GM10248 (cell line): ENCODE results near the gene LRRFIP2.

ENCODE experiments used
- CTCF ChIA-PET: fragments of 300-600 bp; sonication (Branson Sonifier 250); formaldehyde crosslinking; extraction: SDS; loops from one replicate; lab custom pipeline; 2021; ENCODE audit warnings: antibody characterized with exemption; lab: Yijun Ruan, JAX
- POLR2A ChIA-PET: fragments of 350-650 bp; sonication (Branson Sonifier 250); formaldehyde crosslinking; extraction: SDS; loops from one replicate; lab custom pipeline; 2020; ENCODE audit warnings: antibody characterized with exemption; lab: Yijun Ruan, JAX
- DNase-seq: peaks from one replicate; pipeline ENCODE4 v3.0.0; 2012; ENCODE audit errors: extremely low spot score
- TF ChIP-seq, protein P1 (sequence below): IDR thresholded peaks from 2 replicates; pipeline ENCODE4 v1.5.1; 2012; ENCODE audit warnings: mild to moderate bottlenecking, low read depth; ENCODE audit errors: extremely low read depth, missing control alignments, control extremely low read depth

The LRRFIP2 gene

DNA sequence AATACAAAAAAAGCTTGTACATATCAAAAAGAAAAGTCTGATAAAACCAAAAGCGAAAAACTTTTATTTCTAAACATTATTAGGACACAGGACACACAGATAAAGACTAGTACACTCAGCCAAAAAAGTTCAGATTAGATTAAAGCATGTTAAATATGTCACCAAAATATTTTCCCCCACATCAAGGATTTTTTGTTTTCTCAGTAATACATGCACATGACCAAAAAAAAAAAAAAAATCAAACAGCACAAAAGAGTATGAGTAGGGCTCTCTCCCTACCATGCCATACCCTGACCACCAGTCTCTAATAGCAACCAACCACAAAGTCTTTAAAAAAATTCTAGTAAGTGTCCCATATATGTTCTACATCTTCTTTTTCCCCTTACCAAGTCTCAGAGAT lies 77.4 kb downstream of the LRRFIP2 start:
- CTCF ChIA-PET, result interaction anchor here (0.9 to 1.7 kb wide), 3 partner anchors 8 to 47 kb away, joined by 3 to 7 read pairs (median 3); no protein-coding TSS in a partner anchor
- TF ChIP-seq, protein P1, sequence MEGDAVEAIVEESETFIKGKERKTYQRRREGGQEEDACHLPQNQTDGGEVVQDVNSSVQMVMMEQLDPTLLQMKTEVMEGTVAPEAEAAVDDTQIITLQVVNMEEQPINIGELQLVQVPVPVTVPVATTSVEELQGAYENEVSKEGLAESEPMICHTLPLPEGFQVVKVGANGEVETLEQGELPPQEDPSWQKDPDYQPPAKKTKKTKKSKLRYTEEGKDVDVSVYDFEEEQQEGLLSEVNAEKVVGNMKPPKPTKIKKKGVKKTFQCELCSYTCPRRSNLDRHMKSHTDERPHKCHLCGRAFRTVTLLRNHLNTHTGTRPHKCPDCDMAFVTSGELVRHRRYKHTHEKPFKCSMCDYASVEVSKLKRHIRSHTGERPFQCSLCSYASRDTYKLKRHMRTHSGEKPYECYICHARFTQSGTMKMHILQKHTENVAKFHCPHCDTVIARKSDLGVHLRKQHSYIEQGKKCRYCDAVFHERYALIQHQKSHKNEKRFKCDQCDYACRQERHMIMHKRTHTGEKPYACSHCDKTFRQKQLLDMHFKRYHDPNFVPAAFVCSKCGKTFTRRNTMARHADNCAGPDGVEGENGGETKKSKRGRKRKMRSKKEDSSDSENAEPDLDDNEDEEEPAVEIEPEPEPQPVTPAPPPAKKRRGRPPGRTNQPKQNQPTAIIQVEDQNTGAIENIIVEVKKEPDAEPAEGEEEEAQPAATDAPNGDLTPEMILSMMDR, result no peak
- POLR2A ChIA-PET, result no interaction called here
- DNase-seq, result no peak

DNA sequence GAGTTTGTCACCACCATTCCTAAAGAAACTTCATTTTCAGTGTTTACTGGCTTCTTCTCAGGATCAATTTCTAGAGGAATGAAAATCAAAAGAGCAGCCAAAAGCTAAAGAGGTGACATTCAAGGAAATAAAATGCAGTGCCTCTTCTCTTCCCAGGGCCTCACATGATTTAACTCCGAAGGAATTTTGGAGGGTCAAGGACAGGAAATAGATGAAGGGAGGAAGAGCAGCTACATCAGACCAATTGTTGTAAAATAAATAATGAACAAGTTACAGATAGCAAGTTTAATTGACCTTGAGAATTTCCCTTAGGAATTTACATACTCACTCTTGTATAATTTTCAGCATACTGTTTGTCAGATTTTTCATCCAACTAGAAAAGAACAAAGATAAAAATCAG lies 78.1 kb downstream of the LRRFIP2 start:
- DNase-seq, result no peak
- TF ChIP-seq, protein P1, result no peak
- ChIA-PET POLR2A (no interaction called here), CTCF (interaction anchor here (1.7 kb wide), 1 partner anchor 20 kb away, joined by 3 read pairs; no protein-coding TSS in a partner anchor)

DNA sequence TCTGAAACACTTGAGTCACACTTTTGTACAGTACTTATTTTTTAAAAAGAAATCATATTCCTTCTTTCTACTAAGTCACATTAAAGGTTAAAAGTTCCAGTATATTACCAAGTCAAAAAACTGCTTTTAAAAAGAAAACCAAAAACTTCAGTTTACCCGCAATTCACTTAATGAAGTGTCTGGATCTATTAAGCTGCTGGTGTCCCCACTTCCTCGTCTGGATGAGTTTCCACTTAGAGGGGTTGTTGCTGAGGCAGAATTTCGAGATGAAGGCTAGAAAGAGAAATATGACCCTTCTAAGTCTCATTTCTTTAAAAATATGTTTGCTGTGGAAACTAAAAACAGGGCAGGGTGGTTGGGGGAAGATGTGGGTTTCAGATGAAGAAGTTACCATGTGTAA lies 79.7 kb downstream of the LRRFIP2 start:
- DNase-seq, result no peak
- TF ChIP-seq, protein P1, result no peak
- POLR2A ChIA-PET, result no interaction called here
- CTCF ChIA-PET, result interaction anchor here (1.0 to 2.4 kb wide), 3 partner anchors 8 to 10 kb away, joined by 3 to 7 read pairs (median 7); no protein-coding TSS in a partner anchor

DNA sequence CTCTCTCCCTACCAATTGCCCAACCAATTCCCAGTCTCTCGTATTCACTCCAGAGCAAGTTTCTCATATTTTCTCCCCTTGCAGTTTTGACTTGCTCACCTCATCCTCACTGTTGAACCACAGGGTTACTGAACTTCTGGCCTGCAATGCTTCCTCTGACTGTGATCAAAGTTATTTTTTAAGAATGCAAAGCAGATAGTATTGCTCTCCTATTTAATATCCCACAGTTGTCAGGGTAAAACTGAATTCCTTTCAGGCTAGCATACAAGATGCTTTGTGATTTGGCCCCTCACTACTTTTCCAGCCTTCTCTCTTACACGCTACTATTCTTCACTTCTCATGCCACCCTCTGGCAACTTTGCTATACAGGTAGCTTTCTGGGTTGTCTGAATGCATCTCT lies 80.9 kb downstream of the LRRFIP2 start:
- CTCF ChIA-PET, result interaction anchor here (2.4 kb wide), 2 partner anchors 9 to 12 kb away, joined by 7 read pairs; no protein-coding TSS in a partner anchor
- no peak for DNase-seq
- POLR2A ChIA-PET, result no interaction called here
- TF ChIP-seq, protein P1, result no peak

DNA sequence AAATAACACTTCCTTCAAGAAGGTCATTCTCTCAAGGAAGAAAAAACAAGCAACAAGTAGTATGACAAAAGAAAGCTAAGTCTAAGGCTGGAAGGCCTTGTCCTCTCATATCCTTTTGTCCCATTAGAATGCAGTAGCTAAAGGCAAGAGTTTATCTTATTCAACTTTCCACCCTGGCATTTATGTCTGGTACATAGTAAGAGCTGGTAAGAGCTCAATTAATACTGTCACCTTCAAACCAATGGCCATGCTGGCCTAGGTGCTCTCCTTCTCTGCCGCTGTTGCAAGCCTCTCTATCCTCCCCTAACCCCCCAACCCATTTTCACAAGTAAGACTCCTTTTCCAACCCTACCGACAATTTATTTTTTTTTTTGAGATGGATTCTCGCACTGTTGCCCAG lies 81.9 kb downstream of the LRRFIP2 start:
- CTCF ChIA-PET, result interaction anchor here (0.7 to 2.4 kb wide), 2 partner anchors 10 to 11 kb away, joined by 3 to 7 read pairs; no protein-coding TSS in a partner anchor

DNA sequence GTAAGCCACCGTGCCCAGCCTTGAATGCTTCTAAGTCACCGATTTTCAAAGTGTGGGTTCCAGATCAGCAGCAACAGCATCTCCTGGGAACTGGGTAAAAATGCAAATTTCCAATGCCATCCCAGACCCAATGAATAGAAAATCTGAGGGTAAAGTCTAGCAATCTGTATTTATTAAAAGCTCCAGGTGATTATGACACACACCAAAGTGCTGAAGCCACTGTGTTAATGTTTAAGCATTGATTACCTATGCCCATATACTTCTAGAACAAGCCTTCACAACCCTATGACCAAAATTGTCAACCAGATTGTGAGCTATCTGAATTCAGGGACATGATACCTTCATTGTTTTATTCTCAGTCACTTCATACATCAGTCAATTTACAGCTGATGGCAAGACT lies 86.5 kb downstream of the LRRFIP2 start:
- CTCF ChIA-PET, result interaction anchor here (1.0 to 1.8 kb wide), 2 partner anchors 10 to 17 kb away, joined by 3 to 7 read pairs; no protein-coding TSS in a partner anchor
- no peak for DNase-seq
- POLR2A ChIA-PET, result no interaction called here
- TF ChIP-seq, protein P1, result no peak

More for the DNA sequence above, 81.9 kb downstream of the LRRFIP2 start:
- TF ChIP-seq, protein P1, result no peak
- DNase-seq, result no peak
- POLR2A ChIA-PET, result no interaction called here
